Mononuclear cell (primary cell): ENCODE results near the gene USP32. TPM values are rescaled to one million over a fixed set of nuclear protein-coding genes. Genes with fewer than 3 reads are reported as not detected.

Experiments used
- H3K27me3 ChIP-seq: 2 replicates; pipeline ENCODE4 v1.6.0; 2011; ENCODE audit warnings: low read length, control low read depth; ENCODE audit not compliant: insufficient read depth
- H3K4me1 ChIP-seq: 2 replicates; pipeline ENCODE4 v1.5.1; 2011; ENCODE audit warnings: mild to moderate bottlenecking, low read length, control low read depth; ENCODE audit not compliant: insufficient read depth
- H3K4me3 ChIP-seq: 2 replicates; pipeline ENCODE4 v1.5.1; 2011; ENCODE audit warnings: mild to moderate bottlenecking, low read length, moderate library complexity
- H3K9me3 ChIP-seq: 2 replicates; pipeline ENCODE4 v1.5.1; 2011; ENCODE audit warnings: low read depth, mild to moderate bottlenecking, control low read depth, low read length
- total RNA-seq: library from RNA; depleted of rRNA; stranded (reverse); fragments of >200 nt; gene quantifications from one replicate; pipeline ENCODE4 v1.2.3, GENCODE V29; 2012

USP32 gene
- total RNA-seq, 1 donor, result 35.8 TPM

DNA sequence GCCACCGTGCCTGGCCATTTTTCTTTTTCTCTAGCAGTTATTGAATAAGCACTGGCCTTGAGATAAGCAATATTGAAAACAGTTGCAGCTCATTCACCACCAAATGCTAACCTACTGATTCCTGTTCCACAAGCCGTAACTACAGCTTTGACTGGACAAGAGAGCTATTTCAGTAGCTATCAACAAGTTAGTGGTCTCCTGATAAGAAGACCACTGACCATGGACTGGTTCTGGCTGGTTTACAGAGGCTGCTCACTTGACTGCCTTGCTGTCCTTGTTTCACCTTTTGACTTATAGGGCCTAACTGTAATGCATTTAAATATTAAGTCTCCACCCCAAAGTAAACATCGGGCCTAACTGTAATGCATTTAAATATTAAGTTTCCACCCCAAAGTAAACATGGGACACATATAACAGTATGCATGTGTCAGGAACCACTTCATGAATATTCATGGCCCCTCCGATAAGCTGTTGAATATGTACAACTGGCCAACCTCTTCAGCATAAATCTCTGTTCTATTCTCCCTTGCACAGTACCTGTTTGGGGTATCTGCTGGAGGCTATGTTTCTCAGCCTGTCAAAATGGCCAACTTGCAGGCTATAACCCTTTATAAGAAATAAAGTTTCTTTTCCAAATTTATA, 94.1 kb downstream of the USP32 start:
- H3K27me3 ChIP-seq, result no peaks in the 10 kb centered on the region
- H3K4me3 ChIP-seq, result no peak overlapping the region
- no peaks in the 10 kb centered on the region for H3K9me3 ChIP-seq
- peaks cover 4% of the 10 kb centered on the region for H3K4me1 ChIP-seq

DNA sequence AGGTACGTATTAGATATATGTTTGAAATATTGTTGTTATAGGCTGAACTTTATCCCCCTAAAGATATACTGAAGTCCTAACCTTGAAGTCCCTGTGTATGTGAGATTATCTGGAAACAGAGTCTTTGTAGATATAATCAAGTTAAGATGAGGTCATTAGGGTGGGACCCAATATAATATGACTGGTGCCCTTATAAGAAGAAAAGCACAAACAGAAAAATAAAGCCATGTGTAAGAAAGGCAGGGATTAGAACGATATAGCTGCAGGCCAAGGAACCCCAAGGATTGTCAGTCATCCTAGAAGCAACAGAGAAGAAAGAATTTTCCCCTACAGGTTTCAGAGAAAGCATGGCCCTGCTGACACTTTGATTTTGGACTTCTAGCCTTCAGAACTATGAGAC, 95.8 kb downstream of the USP32 start:
- Histone ChIP-seq H3K9me3 (no peaks in the 10 kb centered on the region), H3K4me1 (no peaks in the 10 kb centered on the region), H3K4me3 (no peak overlapping the region), H3K27me3 (no peaks in the 10 kb centered on the region)

DNA sequence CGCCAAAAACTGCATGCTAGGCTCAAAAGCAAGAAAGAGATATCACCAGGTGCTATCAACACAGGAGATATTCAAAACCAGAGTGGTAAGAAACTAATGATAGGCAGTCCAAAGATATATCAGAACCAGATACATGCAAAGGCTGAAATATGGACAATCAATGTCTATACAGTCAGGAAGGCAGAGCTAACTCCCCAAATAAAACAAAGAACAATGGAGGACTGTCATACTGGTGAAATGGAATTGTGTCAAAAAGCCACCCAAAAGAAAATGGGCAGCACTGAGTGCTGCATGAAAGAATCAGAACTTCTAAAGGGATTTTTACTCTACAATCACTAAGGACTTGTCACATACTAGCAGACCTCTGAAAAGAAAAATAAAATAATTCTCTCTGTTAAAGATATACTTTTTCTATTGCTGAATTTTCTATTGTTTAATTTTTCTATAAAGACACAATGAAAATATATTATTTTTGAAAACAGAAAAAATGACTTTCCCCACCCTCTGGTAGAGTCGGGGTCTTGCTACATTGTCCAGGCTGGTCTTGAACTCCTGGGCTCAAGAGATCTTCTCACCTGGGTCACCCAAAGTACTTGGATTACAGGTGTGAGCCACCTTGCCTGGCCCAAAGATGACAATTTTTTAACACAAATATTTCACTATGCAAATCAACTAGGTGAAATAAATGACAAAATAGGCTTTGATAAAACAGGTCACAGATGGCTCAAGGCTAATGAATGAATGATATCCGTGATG, 98.2 kb downstream of the USP32 start:
- Histone ChIP-seq H3K4me3 (no peak overlapping the region), H3K27me3 (no peaks in the 10 kb centered on the region), H3K9me3 (no peaks in the 10 kb centered on the region), H3K4me1 (no peaks in the 10 kb centered on the region)

DNA sequence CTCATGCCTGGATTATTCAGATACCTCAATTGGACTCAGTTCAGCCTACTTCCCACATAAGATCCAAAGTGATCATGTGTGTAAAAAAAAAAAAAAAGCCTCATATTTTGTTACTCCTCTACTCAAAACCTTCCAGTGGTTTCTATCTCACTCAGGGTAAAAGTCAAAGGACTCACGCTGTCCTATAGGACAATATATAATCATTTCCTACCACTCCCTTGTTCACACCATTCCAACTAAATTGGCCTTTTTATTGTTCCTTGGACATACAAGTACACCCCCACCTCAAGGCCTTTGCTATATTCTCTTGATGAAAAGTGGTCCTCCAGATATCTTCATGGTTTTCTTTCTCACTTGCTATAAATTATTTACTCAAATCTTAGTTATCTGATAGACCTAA, 99.2 kb downstream of the USP32 start:
- Histone ChIP-seq H3K4me1 (no peaks in the 10 kb centered on the region), H3K27me3 (no peaks in the 10 kb centered on the region), H3K4me3 (no peak overlapping the region), H3K9me3 (no peaks in the 10 kb centered on the region)

DNA sequence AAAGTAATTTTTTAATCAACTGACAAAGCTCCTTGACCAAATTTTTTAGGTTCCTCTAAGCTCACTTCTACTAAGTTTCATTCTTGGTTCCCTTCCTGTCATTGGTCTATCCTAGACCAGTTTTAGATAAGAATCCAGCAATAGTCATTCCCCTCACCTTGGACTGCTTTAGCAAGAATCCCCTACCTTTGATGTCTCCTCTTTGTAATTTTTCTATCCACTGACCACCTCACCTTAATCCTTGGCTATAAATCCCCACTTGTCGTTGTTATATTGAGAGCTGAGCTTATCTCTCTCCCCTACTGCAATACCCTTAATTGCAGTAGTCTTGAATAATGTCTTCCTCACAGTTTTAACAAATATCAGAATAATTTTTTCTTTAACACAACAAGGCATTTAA, 107.2 kb downstream of the USP32 start:
- H3K4me1 ChIP-seq, result no peaks in the 10 kb centered on the region
- no peak overlapping the region for H3K4me3 ChIP-seq
- no peaks in the 10 kb centered on the region for H3K27me3 ChIP-seq
- H3K9me3 ChIP-seq, result no peaks in the 10 kb centered on the region

DNA sequence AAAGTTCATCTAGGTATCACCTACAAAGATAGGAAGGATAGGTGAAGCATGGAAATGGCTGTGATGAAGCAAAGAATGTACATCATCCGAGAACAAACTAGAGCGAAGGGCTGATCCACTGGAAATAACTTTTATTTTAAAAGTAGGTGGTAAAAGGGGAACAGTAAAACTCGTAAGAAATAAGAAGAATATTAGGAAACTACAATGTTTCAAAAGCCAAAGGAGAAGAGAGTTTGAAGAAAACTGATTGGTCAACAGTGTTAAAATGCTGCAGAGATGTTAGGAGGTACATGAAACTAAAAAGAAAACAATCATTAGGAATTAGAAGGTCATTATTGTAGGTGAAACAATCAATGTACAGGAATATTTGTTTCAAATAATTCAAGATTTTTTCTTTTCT, 108.1 kb downstream of the USP32 start:
- Histone ChIP-seq H3K9me3 (no peaks in the 10 kb centered on the region), H3K27me3 (no peaks in the 10 kb centered on the region), H3K4me1 (no peaks in the 10 kb centered on the region)

DNA sequence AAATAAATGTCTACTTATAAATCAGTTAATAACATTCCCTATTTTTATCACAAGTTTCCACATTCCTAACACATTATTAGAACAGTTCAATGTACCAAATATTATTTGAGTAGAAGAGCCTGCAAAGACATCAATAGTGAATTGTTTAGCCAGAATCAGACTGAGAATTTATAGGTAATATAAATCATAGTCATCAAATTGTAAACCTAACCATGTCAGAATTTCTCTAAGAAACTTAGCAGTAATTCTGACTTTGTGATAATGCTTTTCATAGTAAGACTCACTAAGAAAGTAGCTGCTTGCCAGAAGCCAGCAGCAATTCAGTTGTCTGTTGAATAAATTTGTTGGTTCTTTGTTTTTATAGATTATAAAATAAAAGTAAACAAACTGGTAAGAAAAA, 111.3 kb downstream of the USP32 start:
- no peaks in the 10 kb centered on the region for H3K4me1 ChIP-seq
- H3K27me3 ChIP-seq, result no peaks in the 10 kb centered on the region
- no peaks in the 10 kb centered on the region for H3K9me3 ChIP-seq
- no peak overlapping the region for H3K4me3 ChIP-seq

More for the DNA sequence above, 108.1 kb downstream of the USP32 start:
- H3K4me3 ChIP-seq, result no peak overlapping the region

DNA sequence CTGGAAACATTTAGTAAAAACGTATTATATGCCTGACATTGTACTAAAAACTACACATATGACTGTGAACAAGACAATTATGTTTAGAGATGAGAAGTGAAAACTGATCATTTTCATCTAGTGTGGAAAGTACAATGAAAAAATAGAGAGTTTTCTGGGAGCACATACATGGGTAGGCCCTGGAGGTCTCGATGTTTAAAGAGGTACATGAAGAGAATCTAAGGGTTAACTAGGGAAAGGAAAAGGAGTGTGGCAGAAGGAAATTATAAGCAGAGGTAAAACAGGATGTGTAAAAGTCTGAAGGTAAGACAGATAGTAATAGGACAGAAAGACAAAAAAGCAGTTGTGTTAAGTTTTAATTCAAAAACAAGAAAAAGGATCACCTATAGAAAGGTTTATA, 113.7 kb downstream of the USP32 start:
- Histone ChIP-seq H3K9me3 (no peaks in the 10 kb centered on the region), H3K4me1 (no peaks in the 10 kb centered on the region), H3K4me3 (no peak overlapping the region)

DNA sequence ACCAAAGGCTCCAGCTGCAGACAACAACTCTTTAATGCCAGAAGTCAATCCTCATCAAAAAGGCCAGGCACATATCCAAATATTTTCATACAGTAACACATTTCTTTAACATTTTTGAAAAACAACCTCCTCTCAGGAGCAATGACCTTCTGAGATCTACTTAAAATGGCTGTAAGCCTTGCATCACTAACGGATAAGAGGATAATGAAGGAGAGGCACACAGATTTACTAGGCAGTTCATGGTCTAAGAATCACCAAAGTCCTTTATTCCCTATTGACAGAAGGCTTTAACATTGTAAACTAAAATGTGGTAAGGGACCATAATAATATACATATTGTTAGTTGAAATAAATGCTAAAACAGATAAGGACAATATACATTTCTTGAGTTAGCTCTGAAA, 114.7 kb downstream of the USP32 start:
- no peak overlapping the region for H3K4me3 ChIP-seq
- H3K27me3 ChIP-seq, result no peaks in the 10 kb centered on the region
- H3K9me3 ChIP-seq, result no peaks in the 10 kb centered on the region
- no peaks in the 10 kb centered on the region for H3K4me1 ChIP-seq

More for the DNA sequence above, 113.7 kb downstream of the USP32 start:
- no peaks in the 10 kb centered on the region for H3K27me3 ChIP-seq

DNA sequence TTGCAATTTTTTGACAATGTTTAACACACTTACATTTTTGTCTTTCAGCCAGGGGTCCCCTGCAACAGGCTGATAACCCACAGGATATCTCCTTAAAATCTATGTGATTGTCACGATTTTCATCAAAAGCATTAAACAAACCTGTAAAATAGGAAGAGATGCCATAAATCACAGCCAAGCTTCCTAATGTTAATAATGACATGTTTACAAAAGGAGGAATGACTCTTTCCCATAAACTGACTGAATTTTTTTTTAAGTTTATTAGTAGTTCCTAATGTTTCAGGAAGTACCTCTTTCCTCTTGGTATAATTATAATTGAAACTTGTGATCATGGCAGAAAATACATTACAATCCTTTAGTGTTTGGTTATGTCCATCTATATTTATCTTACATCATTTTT, 122.5 kb downstream of the USP32 start:
- Histone ChIP-seq H3K4me3 (no peak overlapping the region), H3K9me3 (no peaks in the 10 kb centered on the region), H3K27me3 (no peaks in the 10 kb centered on the region), H3K4me1 (no peaks in the 10 kb centered on the region)

DNA sequence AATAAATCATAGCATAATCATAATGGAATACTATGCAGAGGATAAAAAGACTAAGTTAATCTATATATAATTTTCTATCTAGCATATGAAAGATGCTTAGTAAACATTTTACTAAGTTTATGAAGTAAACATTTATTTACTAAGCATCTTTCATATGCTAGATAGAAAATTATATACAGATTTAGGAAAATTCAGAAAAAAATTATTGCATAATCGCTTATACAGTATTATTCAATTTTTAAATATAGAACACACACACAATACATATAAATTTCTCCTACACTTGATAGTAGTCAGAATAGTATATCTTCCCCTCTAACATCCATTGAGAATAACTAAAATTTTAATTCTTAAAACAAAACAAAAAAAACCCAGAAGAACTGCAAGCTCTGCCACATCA, 131.4 kb downstream of the USP32 start:
- Histone ChIP-seq H3K4me3 (no peak overlapping the region), H3K9me3 (no peaks in the 10 kb centered on the region), H3K27me3 (no peaks in the 10 kb centered on the region), H3K4me1 (no peaks in the 10 kb centered on the region)

DNA sequence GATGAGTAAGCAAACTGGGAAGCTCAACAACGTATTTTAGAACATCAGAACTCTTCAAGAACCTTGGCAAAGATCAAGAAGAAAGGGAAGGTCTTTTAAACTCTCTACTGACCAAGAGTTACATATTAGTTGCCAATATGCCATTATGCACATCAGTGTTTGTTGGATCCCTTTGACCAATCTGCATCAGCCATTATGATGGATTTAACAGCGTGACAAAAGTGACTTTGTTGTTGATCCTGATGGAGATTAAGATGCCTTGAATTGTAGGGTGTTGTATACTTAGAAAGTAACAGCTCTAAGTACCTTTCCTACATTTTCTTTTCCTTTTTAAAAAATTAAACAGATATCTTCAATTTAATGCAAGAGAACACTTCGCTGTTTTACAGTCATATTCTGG, 133.6 kb downstream of the USP32 start:
- Histone ChIP-seq H3K27me3 (no peaks in the 10 kb centered on the region), H3K9me3 (no peaks in the 10 kb centered on the region), H3K4me3 (no peak overlapping the region)

DNA sequence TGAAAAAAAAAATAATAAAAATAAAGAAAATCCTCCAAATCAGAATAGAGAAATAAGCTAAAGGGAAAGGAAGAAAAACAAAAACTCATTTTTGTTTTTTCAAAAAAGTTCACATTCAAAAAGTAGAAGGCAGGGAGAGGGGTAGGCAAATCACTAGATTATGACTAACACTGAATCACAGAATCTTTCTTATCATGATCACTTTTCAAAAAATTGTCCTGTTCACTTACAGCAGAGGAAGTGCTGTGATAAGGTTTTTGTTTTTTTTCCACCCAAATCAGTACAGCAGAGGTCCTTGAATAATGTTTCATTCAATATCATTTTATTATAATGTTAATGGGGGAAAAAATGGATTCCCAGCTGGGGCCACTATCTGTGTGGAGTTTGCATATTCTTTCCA, 135.8 kb downstream of the USP32 start:
- Histone ChIP-seq H3K27me3 (no peaks in the 10 kb centered on the region), H3K4me1 (no peaks in the 10 kb centered on the region), H3K4me3 (no peak overlapping the region), H3K9me3 (no peaks in the 10 kb centered on the region)

More for the DNA sequence above, 133.6 kb downstream of the USP32 start:
- H3K4me1 ChIP-seq, result no peaks in the 10 kb centered on the region

DNA sequence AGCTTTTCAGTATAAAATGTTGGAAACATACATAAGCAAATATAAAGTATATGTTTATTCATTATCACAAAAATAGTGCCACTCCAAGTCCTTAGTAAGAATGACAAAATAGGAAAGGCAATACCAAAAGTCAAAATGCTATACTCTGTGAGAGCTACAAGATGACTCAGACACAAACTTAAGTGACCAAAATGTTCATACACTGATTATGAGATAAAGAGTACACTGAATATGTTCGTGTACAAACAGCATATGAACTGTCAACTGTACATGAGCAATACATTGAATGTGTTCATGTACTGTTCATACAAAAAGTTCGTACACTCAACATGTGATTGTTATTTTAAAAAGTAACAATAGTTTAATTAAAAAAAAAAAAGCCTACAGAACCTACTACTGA, 138.9 kb downstream of the USP32 start:
- Histone ChIP-seq H3K4me1 (no peaks in the 10 kb centered on the region), H3K27me3 (no peaks in the 10 kb centered on the region), H3K9me3 (no peaks in the 10 kb centered on the region), H3K4me3 (no peak overlapping the region)

DNA sequence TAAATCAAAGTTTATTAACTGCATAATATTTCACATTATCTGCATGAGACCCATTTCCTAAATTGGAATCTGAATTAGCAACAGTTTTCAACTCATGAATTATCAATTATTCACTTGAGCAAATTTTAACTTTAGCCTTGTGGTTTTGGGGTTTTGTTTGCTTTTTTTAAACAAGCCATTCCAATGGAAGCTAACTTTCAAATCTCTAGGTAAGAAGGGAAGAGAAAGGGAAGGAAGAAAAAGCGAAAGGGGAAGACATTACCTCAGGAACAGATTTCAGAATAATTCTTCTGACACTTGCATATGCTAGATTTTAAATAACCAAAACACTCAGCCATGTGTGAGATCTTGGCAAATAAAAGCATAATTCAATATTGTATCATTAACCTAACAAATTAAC, 139.5 kb downstream of the USP32 start:
- Histone ChIP-seq H3K9me3 (no peaks in the 10 kb centered on the region), H3K4me3 (no peak overlapping the region), H3K4me1 (no peaks in the 10 kb centered on the region), H3K27me3 (no peaks in the 10 kb centered on the region)

DNA sequence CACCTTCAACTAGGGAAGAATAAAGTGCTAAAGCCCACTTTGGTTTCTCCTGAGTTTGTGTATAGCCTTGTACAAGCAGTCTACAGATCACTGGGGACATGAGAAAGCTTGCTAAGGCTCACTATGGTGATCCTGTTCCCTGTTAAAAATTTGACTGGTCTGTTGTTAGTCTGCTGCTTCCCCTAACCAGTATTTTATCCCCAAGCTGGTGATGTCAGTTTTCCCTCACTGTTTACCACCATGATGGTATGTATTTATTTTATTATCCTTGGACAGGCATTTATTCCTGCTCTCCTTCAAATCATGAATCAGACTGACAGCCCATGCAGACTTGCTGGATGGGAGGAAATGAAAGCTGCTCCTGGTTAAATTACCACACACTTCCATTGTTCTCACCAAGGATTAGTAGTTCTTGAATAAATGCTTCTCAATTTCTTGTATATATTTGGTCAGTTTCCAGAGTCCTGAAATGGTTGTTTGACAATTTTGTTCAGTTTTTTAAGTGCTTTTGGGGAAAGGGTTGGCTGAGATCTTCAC, 142.6 kb downstream of the USP32 start:
- H3K9me3 ChIP-seq, result no peaks in the 10 kb centered on the region
- no peaks in the 10 kb centered on the region for H3K27me3 ChIP-seq
- no peak overlapping the region for H3K4me3 ChIP-seq
- H3K4me1 ChIP-seq, result no peaks in the 10 kb centered on the region
